GM21576 (cell line): ENCODE results near the gene MED9.

Experiments
- ATAC-seq: cut with Tn5 transposase; IDR thresholded peaks from one replicate; pipeline ENCODE4 v1.9.1; 2021; ENCODE audit warnings: mild to moderate bottlenecking, moderate library complexity; ENCODE audit not compliant: unreplicated experiment

Gene MED9

GRCh38 chr17:17514993-17515933, 38.5 kb downstream of the MED9 start:
- no peak for ATAC-seq

DNA sequence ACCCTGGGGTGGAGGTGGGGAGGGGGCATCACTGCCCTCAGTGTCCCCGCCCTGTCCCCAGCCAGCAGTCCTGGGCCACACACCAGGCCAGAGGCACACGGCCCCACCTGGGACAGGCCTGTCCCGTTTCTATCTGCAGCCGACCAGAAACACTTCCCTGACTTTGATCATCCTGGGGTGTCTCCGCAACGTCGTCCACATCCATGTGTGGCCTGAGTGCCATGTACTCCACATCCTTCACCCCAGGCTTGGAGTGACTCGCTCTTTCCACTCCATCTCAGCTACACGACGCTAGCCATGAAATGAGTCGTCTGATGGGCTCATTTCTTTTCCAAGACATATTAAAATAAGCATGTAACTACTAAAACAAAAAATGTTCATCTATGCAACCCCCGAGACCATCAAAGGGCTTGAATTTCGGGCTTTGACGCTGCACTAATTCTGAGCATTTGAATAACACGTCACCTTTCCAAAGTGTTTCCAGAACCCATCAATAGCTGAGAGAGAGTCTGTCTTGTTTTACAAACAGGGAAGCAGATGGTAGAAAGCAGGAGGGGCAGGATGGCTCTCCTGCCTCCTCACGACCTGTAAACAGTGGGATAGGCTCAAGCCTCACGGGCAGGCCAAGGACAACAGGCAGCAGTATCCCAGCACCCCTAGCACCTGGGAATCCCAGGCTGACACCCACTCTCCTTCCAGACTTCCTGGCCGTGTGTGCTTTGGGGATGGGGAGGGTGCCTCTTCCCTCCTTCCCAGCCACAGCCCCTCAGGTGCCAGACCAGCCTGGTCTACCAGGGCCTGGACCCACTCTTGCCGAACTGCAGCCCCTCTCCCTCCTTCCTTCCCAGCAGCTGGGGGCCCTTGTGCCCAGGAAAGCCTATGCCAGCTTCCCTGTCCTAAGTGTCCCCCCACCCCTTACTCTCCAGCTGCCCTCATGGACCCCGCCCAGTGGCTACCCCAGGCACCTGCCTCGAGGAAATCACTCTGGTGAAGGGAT, 39.4 kb downstream of the MED9 start:
- ATAC-seq = no peak

DNA sequence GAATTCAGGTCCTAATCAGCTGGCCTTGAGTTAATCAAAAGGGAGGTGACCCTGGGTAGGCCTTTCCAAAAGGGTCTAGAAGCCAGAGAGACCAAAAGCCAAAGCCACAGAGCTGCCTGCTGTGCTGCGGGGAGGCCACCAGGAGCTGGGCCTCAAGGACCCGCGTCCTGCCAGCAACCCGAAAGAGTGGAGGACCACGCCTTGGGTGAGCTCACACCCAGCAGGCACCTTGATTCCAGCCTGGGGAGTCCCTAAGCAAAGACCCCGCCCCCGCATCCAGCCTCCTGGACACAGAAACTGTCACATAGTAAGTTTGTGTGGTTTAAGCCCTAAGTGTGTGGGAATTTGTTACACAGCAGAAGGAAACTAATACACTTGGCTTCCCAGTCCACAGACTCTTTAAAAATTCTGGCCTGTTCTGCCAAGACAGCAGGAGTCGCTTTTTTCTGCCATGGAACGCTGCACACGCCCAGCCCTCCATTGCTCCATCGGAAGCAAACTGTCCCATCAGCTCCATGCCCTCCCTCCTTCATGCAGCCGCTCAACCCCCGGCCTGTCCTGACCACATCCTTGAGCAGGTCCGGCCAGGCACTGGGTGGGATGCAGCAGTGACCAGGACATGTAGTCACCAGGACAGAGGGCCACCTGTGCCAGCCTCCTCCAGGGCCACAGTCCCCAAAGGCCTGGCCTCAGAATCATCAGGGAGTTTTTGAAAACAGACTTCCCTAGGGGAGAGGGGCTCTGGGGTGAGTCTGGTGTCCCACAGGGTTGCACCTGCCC, 40.3 kb downstream of the MED9 start:
- ATAC-seq = no peak

- ATAC-seq = no peak
These were observed 41.2 kb downstream of the MED9 start for GRCh38 chr17:17518014-17518413.

GRCh38 chr17:17518951-17519350, 42.2 kb downstream of the MED9 start:
- ATAC-seq = no peak

DNA sequence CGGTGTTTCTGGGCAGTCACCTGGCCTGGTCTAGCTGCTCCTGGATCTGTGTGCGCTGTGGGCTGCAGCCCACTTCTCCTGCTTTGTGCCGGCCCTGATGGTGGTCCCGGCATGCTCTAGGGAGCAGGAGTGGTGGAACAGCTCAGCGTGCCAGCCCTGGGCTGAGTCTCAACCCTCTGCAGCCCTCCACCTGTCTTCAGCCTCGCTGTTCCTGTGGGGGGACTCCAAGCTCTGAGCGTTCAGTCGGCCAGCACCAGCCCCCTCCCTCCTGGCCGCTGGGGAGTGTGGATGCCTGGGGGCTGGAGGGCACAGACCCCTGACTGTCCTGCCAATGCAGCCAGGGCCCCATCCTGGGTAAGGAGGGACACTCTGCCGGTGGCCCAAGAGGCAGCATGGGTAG, 43.1 kb downstream of the MED9 start:
- no peak for ATAC-seq

GRCh38 chr17:17520599-17521232, 43.9 kb downstream of the MED9 start:
- no peak for ATAC-seq

DNA sequence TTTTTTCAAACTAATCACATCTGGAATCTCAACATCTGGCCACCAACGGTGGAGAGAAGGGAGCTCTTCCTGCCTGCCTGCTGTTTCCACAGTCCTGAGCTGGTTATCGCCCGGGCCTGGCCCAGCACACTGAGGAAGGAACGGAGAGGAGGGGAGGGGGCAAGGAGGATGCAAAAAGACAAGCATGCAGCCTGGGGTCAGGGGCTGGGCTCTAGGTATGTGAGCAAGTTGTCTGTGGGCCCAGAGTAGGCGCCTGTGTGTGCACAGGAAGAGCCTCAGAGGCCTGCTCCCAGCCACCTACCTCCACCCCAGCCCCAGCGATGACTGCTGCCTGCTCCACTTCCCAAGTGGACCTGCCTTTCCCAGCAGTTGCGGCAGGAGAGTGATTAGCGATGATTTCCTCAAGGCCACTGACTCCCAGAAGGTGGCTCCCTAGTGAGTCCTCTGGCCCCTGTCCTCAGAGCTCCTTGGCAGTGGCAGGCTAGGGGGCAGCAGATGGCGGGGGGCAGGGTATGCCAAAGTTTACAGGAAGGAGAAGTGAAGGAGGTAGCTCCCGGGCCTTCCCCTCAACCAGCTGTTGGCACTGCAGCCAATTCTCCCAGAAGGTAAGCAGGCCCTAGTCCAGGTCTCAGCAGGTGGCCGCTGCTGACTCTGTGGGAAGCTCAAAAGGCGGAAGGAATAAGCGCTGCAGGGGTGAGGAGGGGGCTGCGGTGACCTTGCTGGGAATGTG, 46.4 kb downstream of the MED9 start:
- ATAC-seq = no peak

DNA sequence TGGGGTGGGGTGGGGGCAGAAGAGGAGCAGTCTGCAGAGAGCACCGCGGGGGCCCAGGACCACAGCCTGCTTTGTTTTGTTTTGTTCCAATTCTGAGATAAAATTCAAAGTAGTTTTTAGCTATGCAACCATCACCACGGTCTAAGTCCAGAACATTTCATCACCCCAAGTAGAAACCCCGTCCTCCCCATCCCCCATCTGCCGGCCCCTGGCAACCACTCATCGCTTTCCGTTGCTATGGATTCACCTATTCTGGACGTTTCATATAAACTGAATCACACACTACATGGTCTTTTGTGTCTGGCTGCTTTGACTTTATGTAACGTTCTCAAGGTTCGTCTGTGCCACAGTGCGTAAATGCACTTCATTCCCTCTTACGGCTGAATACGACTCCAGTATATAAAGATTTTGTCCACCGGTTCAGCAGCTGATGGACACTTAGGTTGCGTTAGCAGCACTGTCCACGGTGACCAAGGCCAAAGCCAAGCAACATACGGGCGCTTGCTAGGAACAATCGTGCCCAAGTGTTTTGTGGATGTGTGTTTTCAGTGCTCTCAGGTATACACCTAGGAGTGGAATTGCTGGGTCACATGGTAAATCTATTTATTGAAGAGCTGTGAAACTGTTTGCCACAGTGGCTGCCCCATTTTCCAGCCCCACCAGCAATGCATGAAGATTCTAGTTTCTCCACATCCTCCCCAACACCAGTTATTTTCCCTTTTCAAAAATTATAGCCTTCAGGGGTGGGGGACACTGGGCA, 47.1 kb downstream of the MED9 start:
- no peak for ATAC-seq

DNA sequence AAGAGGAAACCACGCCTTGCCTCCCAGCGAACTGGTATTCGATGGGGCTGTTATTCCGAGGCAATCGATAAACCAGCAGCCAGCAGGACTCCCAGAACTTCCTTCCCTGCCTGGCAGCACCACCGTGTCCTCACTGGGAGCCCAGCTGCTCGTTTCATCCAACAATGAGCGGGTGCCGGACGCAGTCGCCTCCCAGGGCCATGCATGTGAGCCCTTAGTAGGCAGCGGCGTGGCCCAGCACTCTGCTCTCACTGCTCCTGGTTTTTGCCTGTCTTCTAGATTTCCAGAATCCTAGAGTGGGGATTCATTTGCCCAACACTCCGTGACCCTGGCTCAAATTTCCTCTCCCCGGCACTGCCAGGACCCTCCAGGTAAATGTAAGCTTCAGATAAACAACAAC, 48.5 kb downstream of the MED9 start:
- ATAC-seq = no peak

- ATAC-seq = no peak
These were observed 49.2 kb downstream of the MED9 start for GRCh38 chr17:17525956-17526355.

- ATAC-seq = no peak
These were observed 49.6 kb downstream of the MED9 start for GRCh38 chr17:17526369-17526768.

GRCh38 chr17:17527534-17527933, 50.7 kb downstream of the MED9 start:
- no peak for ATAC-seq

DNA sequence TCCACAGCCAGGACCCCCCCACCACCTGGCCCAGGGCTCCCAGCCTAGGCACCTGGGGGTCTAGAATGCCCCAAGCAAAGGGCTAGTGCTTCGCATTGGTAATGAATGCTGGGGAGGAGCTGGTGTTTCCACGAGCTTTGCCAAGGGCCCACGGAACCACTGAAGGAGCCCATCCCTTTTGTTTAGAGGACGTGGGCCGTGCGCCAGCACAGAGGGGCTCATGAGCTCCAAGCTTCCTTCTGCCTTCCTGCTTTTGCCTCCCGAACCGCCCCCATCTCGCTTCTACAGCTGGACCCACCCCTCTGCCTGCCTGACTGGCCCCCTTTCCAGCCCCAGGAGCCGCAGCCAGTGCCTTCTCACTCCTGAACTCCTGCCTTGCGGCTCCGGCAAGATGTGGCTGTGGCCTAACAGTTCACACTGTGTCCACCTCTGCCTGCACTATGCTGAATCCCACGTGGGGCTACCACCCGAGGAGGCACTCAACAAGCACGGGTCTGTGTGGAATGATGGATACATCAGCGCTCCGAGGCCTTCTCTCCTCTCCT, 51.2 kb downstream of the MED9 start:
- ATAC-seq = no peak

DNA sequence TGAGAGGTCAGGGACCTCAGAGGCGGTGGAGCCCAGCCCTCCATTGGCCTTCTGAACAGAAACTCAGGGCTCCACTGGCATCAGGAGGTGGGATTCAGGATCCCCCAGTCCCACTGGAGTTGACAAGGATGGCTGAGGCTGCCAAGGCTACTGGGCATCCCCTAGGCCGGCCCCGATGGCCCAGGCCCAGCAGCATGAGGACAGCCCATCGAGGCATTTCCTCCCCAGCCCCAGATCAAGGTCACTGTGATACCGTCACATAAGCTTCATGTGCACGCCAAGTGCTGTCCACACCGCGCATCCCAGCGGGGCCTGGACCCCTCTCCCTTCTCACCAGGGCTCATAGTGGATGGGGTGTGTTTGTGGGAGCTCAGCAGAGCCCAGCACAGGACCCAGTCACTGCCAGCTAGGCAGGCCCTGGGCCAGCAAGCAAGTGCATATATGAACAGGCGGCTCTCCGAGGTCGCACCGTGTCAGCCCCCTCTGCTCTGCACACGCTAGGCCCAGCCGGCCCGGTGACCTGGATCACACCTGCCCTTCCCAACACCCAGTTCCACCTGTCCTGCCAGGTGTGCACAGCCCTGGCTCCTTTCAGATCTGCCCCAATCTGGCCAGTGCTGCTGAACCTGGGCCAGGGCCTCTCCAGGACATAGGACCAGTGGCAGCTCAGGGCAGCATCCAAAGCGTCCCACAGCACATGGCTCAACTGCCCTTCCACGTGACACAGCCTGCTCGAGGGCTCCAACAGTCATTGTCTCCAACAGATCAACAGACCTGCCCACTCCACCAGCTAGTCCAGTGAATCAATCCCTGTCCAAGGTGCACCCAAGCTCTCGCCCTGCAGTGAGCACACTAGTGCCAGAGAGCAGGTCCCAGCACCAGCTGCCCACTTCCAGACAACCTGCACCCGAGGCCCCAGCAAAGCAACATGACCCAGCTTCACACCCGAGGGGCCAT, 52.2 kb downstream of the MED9 start:
- ATAC-seq = no peak

DNA sequence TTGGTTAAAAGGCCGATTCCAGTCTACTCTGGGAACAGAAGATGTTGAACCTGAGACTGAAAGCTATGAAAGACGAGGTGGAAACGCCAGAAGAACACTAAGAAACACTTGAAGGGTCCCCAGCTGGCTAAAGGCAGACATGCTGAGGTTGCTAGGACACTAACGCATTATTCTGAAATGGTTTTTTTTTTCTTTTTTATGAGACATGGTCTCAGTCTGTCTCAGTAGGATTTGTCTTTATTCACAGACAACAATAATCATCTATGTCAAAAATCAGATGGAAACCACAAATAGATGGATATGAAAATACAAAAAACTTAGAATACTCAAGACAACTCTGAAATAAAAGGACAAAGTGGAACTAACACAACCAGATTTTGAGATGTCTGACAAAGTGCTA, 54.4 kb downstream of the MED9 start:
- ATAC-seq = no peak

DNA sequence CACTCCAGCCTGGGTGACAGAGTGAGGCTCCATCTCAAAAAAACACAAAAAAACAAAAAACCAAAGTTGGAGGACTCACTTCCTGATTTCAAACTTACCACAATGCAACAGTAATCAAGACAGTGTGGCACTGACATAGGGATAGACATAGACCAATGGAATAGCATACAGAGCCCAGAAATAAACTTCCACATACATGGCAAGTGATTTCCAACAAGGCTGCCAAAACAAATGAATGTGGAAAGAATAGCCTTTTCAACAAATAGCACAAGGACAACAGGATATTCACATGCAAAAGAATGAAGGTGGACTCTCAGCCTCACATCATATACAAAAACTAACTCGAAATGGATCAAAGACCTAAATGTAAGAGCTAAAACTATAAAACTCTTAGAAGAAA, 56.2 kb downstream of the MED9 start:
- no peak for ATAC-seq
